Measurements from ENCODE around the gene SATL1. TPM values are rescaled to one million over a fixed set of nuclear protein-coding genes. Genes with fewer than 3 reads are reported as not detected.

The SATL1 gene, protein sequence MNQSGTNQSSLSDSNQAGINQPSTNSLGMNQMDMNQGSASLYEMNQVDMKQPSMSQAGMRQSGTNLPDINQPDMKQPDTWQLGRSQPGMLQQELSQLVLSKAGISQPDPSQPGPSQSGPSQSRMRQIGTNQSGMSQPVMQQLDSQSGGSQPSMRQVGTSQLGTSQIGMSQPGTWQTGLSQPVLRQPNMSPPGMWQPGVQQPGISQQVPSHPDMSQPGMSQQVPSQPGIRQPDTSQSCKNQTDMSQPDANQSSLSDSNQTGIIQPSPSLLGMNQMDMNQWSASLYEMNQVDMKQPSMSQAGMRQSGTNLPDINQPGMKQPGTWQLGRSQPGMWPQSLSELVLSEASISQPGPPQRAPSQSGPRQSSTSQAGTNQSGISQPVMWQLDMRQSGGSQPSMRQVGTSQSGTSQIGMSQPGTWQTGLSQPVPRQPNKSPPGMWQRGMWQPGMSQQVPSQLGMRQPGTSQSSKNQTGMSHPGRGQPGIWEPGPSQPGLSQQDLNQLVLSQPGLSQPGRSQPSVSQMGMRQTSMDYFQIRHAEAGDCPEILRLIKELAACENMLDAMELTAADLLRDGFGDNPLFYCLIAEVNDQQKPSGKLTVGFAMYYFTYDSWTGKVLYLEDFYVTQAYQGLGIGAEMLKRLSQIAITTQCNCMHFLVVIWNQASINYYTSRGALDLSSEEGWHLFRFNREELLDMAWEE
- total RNA-seq: not detected in 2 replicates

GRCh38 chrX:85243761-85244449 is at the start of gene SATL1, which contains the start of gene ZNF711:
SATL1 (minus strand) TSS chrX:85243779; CDS start chrX:85108968, 134,811 bp downstream.
ZNF711 (plus strand) TSS chrX:85243991; CDS start chrX:85247573, 3,582 bp downstream.

Other genes with a start within 250 kb of the SATL1 start
- gene APOOL, start 239.9 kb downstream of the SATL1 start, total RNA-seq: 4.6 and 9.4 TPM in 2 replicates
- 2.3 and 3.9 TPM in 2 replicates for gene ZNF711, start 212 bp upstream of the SATL1 start, total RNA-seq
- gene POF1B, start 135.9 kb upstream of the SATL1 start, total RNA-seq: 4.6 and 4.9 TPM in 2 replicates

Measured in tracheal epithelial cell (primary cell).